GM19468 (cell line): Measurements from ENCODE around the gene RASSF7.

Experiments
- ATAC-seq: cut with Tn5 transposase; IDR thresholded peaks from one replicate; pipeline ENCODE4 v1.9.1; 2021; ENCODE audit warnings: mild to moderate bottlenecking, moderate library complexity, moderate number of reproducible peaks; ENCODE audit not compliant: unreplicated experiment; ENCODE audit errors: extremely low read depth

RASSF7 gene

DNA sequence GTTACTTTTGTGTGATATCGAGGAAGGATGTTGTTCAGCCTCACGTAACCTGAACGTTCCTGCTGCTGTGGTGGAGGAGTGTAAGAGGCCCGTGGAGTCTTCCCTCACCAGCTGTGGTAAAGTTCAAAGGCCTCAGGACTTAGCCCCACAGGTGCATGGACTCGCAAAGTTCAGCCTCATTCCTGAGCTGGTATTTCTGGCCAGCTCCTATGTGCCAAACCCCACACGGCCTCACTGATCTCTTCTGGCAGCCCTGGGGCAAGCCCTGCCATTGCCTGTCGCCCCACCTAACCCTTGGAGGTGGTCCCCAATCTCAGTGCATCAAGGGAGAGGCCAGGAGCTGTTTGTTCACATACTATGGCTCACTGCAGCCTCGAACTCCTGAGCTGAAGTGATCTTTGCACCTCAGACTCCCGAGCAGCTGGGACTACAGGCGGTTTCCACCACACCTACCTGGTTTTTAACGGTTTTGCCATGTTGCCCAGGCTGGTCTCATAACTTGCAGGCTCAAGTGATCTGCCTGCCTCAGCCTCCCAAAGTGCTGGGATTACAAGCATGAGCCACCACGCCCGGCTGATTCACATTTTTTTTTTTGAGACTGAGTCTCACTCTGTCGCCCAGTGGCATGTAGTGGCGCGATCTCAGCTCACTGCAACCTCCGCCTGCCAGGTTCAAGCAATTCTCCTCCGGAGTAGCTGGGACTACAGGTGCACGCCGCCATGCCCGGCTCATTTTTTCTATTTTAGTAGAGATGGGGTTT is 17.7 kb downstream of the RASSF7 start:
- no peak for ATAC-seq

DNA sequence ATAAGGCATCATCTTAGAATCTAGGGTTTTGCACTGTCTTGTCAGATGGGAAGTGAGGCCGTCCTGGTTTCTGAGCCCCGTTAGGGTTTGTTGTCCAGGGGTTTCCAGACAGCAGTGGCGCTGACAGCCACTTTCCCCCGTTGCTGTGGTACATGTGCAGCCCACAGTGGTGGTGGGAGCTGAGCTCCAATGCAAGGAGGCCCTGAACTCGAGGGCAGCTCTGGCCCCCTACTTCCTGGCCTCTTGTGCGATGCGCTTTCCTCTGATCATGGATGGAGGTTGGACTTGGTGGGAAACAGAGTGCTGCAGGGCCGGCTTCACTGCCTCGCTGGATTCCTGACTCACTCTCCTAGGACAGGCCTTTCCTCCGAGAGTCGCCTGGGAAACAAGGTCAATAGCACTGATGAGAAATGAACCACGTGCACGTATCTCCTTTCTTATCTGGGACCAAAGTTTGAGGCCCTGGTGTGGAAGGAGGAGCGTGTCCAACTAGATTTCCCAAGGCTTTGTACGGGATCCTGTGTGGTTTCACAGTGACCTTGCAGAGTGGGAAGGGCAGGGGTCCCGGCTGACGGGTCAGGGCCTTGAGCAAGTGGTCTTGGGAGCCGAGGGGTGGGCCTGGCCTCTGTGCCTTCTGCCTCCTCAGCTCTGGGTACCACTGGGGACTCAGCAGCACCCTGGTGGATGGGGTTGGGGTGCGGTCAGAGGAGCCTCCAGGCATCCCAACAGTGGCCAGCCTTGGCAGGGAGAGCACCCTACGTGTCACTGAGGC is 19.2 kb downstream of the RASSF7 start:
- no peak for ATAC-seq

DNA sequence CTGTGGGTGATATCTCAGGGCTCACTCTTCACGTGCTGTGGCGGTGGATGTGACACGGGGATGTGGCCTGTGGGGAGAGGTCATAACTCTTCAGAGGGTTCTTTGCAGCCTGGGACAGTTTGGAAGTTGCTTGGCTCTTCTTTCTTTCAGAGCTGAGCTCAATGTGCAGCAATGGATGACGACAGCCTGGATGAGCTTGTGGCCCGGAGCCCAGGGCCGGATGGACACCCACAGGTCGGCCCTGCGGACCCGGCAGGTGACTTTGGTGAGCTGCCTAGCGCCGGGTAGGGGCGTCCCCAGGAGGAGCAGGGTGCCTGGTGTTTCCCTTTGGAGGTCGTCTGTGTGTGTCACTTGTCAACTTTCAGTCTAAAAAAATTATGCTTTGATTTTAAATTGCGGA is 20.6 kb downstream of the RASSF7 start:
- no peak for ATAC-seq

DNA sequence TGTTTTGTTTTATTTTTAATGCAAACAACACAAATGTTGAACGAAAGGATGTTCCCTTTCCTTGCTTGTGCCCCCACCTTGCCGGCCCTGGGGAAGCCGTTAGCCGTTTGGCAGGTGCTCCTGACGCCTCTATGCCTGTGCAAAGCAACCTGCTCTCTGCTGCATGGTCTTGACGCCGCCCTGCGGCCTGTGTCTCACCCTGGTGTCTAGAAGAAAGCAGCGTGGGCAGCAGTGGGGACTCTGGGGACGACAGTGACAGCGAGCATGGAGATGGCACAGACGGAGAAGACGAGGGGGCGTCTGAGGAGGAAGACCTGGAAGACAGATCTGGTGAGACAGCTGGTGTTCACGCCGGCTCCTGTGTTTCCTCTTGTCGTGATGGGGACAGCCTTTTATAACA is 21.0 kb downstream of the RASSF7 start:
- ATAC-seq, result no peak

DNA sequence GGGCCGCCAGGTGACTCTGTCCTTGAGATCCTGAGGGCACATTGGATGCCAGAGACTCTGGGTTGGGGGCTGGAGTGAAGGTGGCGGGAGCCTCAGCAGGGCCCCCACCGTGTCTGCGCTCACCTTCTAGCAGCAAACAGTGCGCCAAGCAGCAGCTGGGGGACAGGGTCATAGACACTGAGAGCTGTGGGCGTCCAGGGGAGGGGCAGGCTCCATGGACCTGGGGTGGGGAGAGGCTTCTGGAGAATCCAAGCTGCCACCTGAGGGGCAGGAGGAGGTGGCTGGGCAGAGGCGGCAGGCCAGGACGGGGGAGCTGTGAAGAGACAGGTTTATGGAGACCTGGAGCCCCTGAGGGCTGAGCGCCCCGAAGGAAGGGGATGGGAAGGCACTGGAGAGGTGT is 23.5 kb downstream of the RASSF7 start:
- no peak for ATAC-seq

DNA sequence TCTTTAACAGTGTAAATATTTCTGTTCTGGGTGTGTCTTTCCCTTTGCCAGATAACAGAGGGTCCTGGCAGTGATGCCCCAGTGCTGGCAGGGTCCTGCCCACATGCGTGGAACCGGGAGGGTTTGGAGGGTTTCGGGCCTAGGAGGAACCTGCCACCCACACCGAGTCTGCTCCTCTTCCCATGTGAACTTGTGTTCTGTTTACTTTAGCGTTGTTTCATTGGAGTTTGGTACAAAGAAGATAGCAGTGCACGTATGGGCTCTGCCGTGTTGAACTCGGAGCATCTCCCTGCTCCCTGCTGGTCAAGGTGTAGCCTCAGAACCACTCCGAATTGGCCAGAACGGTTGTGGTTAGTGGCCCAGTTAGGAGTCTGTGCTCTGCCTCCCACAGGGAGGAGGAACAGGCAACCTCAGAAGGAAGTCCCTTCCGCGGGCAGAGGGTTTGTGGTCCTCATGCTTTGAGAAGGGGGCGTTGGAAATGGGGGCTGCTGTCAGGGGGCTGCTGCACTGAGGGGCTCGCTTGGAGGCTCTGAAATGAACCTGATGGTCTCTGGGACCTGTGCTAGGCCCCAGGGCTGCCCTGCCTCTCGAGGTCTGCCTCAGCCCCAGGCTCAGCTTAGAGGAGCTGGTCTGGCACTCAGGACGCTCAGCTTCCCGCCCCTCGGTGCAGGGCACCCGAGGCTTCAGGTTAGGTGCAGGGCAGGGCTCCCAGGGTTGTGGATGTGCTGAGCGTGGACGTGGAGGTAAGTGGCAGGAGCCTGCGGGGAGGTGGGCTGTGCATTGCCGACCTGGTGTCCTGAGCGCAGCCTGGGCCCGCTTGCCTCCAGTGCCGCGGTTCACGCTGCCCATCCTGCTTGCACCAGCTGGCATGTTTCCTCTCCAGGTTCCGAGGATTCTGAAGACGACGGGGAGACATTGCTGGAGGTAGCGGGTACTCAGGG is 25.9 kb downstream of the RASSF7 start:
- ATAC-seq, result no peak

DNA sequence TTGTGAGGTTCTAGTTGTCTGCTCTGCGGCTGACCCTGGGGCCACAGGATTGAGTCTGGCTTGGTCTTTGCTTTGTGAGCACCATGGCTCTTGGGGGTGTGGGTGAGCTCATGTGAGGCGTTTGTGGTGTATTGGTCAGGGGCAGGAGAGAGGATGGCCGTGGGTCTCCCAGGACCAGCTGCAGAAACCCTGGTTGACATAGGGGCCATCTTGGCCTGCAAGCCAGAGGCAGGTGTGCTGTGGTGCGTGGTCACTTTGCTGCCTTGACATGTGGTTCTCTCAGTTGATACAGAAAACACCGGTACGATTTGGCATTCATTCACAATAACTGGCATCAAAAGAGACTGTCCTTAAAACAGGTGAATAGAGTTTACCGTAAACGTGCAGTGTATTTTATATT is 26.8 kb downstream of the RASSF7 start:
- no peak for ATAC-seq

DNA sequence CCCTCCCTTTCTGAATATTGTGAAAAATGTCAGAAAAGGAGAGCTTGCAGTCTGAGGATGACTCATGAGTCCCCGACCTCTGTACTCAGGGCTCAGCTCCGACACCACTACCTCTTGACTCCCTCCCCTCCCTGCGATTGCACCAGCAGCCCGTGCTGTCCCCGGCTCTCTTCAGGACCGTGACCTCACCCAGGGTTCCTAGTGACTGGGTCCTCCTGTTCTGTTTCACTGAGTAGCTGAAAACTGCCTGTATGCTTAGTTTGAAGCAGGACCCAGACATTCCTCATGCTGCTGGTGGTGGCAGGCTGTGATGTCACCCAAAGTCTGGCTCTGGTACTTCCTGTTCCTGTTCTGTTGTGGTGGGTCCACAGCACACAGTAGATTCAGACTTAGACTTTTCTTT is 27.2 kb downstream of the RASSF7 start:
- ATAC-seq, result no peak

DNA sequence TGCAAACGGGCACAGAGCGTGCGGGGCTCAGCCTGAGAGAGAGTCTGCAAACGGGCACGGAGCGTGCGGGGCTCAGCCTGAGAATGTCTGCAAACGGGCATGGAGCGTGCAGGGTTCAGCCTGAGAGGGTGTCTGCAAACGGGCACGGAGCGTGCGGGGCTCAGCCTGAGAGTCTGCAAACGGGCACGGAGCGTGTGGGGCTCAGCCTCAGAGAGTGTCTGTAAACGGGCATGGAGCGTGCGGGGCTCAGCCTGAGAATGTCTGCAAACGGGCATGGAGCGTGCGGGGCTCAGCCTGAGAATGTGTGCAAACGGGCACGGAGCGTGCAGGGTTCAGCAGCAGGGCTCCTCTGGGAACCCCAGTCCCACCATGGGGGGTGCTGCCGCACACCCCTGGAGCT is 29.0 kb downstream of the RASSF7 start:
- no peak for ATAC-seq

DNA sequence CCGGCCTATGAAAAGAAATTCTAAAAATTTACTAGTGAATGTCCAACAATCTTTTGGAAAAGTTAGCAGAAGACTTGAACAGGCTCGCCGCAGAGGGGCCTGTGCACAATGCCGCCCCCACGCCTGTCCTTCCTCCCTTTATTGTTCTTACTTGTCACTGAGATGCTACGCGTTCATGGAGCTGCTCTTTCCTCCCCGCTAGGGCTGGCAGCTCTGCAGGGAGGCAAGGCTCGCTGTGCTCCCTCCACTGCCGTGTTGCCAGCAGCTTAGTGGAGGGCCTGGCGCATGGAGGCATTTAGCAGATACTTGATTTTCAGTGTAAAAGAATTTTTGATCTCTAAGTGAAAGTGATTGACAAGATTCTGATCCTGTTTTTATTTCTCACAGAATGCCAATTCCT is 30.2 kb downstream of the RASSF7 start:
- ATAC-seq, result no peak

DNA sequence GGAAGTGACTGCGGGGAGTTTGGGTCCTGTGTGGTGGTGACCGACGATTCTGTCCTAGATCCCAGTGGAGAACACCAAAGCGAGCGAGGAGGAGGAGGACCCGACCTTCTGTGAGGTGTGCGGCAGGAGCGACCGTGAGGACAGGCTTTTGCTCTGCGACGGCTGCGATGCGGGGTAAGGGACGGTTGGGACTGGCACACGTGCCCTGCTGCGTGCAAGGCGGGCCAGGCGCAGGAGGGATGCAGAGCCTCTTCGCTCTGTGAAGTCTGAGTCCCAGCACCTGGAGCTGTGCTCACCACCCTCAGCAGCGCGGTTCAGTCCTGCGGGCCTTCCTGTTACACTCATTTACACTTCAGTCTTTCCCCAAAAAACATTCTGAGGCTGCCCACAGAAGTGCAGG is 31.7 kb downstream of the RASSF7 start:
- no peak for ATAC-seq

DNA sequence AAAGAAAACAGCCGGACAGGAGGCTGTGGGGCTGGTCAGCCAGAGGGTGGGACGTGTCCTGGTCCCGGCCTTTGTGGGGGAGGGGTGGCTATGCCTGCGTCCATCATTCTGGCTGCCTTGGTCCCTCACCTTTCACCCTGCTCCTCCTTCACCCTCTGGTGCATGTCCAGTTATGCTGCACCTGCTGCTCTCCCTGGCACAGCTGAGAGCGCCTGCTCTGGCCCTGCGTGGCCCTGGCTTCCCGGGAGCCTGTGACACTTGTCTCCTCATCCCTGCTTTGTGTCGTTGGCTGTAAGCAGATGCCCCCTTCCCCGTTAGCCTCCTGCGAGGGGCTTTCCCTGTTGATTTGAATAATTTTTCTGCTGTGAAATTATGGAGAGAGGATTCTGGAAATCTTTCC is 32.1 kb downstream of the RASSF7 start:
- ATAC-seq, result no peak

DNA sequence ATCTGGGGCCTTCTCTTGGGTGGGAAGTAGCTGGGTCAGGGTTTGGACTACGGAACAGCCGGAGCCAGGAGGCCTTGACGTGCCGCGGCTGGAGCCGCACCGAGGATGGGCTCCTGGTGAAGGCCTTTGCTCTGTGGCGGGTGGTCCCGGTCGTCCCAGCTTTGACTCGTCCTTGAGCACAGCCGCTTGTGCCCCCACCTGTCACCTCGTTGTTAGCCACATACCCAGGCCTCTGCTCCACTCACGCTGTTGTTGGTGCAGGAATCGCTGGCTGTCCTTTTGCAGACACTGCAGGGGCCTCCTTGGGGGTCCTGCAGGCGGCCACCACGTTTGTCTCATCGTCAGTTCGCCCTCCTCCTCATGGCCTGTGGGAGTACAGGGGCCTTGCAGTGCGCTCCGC is 32.6 kb downstream of the RASSF7 start:
- ATAC-seq, result no peak

DNA sequence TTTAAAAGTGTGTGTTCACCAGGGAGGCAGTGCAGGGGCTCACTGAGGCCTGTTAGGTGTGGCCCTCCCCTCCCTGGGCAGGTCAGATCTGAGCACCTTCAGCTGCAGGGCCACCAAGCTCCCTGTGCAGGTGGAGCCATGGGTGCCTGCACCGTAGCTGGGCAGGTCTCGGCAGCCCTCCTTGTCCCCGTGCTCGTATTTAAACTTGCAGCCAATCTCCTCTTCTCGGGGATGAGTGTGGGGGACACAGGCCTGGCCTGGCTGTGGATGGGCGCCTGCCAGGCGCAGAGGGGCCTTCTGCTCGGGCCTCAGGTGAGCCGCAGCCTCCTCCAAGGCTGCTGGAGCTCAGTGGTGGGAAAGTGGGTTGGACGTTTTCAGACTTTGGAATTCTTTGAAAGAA is 34.6 kb downstream of the RASSF7 start:
- ATAC-seq, result no peak

DNA sequence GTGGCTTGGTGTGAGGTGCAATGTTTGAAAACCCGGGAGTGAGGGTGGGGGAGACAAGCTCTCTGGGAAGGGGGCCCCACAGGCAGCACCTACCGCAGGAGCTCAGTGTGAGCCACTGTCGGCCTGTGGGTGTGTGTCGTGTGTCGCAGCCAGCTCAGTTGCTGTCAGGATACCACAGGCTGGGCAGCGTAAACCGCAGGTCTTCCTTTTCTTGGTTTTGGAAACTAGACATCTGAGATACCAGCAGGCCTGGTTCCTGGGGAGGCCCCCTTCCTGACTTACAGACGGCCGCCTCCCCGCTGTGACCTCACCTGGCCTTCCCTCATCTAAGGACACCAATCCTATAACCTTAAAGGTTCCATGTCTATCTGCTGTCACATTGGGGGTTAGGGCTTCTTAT is 35.6 kb downstream of the RASSF7 start:
- no peak for ATAC-seq

DNA sequence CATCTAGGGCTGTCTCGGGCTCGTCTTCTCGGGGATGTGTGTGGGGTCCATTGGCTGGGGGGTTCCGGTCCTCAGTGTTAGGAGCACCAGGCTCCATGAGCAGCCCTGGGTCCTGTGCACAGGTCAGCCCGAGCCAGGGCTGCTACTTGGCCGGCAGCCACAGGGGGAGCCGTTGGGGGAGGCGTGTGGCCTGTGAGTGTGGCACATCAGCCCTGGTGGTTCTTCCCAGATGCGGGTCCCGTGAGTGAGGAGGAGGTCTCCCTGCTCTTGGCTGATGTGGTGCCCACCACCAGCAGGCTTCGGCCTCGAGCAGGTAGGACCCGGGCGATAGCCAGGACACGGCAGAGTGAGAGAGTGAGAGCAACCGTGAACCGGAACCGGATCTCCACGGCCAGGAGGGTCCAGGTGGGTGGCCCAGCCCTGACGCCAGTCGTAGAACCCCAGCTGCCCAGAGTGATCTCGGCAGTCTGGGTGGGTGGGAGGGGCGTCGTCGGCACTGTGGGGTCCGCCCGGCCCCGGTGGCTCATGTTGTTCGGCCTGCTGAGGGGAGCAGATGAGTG is 36.5 kb downstream of the RASSF7 start:
- no peak for ATAC-seq

DNA sequence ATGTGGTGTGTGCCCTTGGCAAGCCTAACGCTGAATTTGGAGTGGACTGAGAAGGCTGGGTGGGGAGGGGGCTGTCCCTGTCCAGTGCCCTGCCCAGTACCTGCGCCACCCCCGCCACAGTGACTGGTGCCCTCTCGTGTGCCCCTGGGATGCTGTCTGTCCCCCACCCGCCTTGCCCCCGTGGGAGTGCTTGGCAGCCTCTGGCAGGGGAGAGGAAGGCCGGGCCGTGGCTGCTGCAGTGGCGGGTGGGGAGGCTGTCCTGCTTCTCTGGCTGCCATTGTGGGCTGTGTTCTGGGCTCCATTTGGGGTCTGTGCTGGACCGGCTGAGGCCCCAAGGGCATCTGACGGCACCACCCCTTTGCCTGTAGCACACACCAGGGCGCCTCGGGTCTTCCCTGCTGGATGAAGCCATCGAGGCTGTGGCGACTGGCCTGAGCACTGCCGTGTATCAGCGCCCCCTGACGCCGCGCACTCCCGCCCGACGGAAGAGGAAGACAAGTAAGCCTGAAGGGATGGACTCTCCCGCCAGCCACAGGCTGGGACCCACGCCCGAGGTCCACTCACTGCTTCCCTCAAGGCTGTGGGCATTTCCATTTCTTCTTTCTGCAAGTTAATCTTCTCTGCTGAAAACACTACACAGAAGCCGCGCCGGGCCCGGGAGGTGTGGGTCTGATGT is 37.4 kb downstream of the RASSF7 start:
- ATAC-seq, result no peak

DNA sequence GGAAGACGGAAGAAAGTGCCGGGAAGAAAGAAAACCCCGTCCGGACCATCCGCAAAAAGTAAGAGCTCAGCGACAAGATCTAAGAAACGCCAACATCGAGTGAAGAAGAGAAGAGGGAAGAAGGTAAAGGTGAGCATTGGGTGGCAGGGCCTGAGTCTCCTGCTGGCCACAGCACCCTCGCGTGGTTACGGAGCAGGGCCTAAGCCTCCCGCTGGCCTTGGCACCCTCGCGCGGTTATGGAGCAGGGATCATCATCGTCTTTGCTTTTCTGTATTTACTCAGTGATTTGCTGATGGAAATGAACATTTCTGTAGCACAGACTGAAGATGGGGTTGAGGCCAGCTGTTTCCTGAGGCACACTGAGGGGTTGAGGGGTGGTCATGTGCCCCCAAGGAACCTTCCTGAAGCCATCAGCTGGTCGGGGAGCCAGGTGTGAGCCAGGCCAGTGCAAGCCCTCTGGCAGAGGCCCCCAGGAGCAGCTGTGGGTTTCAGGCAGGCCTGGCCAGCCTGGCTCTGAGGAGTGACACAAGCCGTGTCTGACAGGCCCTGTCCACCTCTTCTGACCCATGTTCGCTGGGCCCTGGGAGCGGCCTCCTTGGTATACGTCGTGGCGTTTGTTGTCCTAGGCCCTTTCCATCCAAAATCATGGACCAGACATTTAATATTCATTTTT is 40.9 kb downstream of the RASSF7 start:
- ATAC-seq, result no peak

DNA sequence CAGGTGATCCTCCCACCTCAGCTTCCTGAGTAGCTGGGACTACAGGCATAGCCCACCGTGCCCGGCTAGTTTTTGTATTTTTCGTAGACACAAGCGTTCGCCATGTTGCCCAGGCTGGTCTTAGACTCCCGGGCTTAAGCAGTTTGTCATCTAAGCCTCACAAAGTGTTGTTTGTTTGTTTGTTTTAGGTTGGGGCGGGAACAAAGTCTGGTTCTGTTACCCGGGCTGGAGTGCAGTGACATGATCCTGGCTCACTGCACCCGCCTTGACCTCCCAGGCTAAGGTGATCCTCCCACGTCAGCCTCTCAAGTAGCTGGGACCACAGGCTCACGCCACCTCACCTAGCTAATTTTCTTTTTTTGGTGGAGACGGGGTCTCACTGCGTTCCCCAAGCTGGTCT is 42.4 kb downstream of the RASSF7 start:
- ATAC-seq, result no peak
